RPMI7951 (cell line): Measurements from ENCODE around the gene MKRN2OS. TPM values are rescaled to one million over a fixed set of nuclear protein-coding genes. Genes with fewer than 3 reads are reported as not detected.
"Not testable (repeated sequence)": the region's sequence is repeated elsewhere in the genome, so short reads cannot be mapped to it uniquely, and the experiment has no call there.

Experiments used
- DNase-seq: peaks from one replicate; pipeline ENCODE4 v3.0.0-alpha.2; 2012; ENCODE audit warnings: low read depth
- total RNA-seq: library from RNA; depleted of rRNA; stranded (reverse); fragments of >200 nt; shearing (Covaris generic); gene quantifications from 2 replicates; pipeline ENCODE4 v1.2.3, GENCODE V29; 2014

The MKRN2OS gene
- total RNA-seq, 1 experiment from 2014 or later, result not detected

GRCh38 chr3:12561397-12561796 lies 16.1 kb upstream of the MKRN2OS start:
- DNase-seq, result no peak

- no peak for DNase-seq
Observed at GRCh38 chr3:12560505-12561190, 15.3 kb upstream of the MKRN2OS start.

GRCh38 chr3:12559520-12559919 lies 14.2 kb upstream of the MKRN2OS start:
- DNase-seq, result no peak

GRCh38 chr3:12558706-12559105 lies 13.4 kb upstream of the MKRN2OS start:
- no peak for DNase-seq

- DNase-seq, result peak; percentile 33
Observed at GRCh38 chr3:12557473-12558100, 12.3 kb upstream of the MKRN2OS start.

DNA sequence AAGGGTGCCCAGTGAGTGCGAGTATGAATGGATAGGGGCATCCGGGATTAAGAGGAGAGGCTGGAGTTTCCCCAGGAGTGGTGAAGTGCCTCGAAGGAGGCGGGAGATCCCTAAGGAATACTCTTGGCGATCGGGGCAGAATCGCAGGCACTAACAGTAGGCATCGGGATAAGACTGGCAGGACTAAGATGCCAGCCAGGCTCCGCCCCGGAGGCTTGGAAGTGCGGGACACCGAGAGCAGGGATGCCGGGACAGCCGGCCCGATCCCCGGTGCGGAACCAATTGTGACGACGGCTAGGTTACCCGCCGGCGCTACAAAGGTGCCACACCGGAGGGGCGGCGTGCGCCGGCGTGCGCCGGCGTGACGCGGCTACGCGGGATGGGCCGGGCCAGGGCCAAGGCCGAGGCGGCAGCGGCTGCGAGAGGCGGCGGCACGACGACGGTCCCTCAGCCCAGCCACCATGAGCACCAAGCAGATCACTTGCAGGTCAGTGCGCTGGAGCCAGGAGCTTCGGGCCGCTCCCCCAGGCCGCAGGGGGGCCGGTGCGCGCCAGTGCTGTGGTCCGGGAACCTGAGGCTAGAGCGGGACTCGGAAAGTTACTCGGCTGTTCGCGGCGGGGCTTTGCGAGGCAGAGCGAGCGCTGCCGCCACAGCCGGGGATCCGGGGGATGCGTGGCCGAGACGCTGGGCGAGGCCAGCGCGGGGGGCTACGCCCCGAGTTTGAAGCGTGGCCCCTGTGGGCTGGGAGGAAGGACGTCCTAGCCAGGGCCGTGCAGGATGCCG lies 11.6 kb upstream of the MKRN2OS start, which contains the start of gene MKRN2:
Gene MKRN2, plus strand, starts transcription at position 398 of the 783 bp plus-strand sequence. Its CDS starts 64 bp downstream, at position 462.
- DNase-seq, result peak; percentile 88

DNA sequence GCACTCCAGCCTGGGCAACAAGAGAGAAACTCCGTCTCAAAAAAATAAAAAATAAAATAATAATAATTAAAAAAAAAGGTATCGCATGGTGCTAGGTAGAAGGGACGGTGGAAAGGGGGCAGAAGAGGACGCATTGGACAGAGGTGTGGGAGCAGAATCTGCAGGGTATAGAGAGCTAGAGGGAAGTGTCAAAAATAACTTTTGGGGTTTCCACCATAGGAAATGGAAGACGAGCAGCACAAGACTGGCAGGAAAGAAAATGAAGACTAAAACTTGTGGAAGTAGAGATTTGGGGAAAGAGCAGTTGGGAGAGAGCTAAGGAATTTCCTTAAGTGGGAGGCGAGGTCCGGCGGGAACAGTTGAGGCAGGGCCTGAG lies 11.0 kb upstream of the MKRN2OS start:
- no peak for DNase-seq

DNA sequence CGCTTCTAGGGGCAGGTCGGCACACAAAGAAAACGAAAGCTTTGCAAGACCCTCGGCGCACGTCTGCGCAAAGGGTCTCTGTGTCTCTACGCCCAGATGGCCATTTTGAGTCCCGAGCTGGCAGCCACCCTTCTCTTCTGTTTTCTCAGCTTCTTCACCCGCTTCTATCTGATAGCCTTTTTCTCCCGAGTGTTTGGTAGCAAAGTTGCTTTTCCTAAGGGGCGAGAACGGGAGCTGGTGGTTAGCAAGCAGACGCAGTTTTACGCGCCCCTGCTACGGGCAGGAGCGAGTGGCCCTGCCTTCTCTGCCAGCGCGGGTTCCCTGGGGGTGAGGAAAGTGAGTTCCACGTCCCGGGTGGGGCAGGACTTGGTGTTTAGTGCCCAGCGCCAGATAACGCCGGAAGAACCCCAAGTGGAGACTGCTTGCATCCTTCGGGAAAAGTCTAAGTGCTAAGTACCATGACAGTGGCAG lies 8.7 kb upstream of the MKRN2OS start:
- DNase-seq, result peak; percentile 38

GRCh38 chr3:12549971-12550760 lies 4.9 kb upstream of the MKRN2OS start:
- peak; percentile 36 for DNase-seq

GRCh38 chr3:12544652-12545472 lies 437 bp downstream of the MKRN2OS start:
- no peak for DNase-seq

DNA sequence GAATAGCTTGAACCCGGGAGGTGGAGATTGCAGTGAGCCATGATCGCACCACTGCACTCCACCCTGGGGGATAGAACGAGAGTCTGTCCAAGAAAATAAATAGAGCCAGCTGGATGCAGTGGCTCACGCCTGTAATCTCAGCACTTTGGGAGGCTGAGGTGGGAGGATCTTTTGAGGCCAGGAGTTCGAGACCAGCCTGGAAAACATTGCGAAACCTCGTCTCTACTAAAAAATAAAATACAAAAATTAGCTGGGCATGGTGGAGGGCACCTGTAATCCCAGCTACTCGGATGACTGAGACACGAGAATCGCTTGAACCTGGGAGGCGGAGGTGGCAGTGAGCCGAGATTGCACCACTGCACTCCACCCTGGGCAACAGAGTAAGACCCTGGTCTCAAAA lies 1.8 kb downstream of the MKRN2OS start:
- DNase-seq, result not testable (repeated sequence)

- no peak for DNase-seq
Observed at GRCh38 chr3:12541625-12542024, 3.7 kb downstream of the MKRN2OS start.

DNA sequence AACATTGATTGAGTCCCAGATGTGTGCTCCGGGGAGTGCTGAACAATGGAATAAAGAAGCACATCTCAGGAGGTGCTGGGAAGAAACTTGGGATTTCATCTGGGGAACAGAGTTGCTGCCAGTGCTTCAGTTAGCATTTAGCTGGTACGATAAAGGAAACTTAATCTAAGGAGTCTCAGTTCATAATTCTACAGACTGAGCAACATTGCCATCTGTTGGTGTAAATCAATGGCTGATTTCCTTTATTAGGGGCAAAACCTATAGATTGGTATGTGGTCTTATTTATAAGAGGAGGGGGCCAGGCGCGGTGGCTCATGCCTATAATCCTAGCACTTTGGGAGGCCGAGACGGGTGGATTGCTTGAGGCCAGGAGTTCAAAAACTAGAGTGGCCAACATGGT lies 8.9 kb downstream of the MKRN2OS start:
- no peak for DNase-seq

GRCh38 chr3:12532182-12532581 lies 13.1 kb downstream of the MKRN2OS start:
- DNase-seq, result no peak

GRCh38 chr3:12527757-12528143 lies 17.5 kb downstream of the MKRN2OS start:
- DNase-seq, result no peak

DNA sequence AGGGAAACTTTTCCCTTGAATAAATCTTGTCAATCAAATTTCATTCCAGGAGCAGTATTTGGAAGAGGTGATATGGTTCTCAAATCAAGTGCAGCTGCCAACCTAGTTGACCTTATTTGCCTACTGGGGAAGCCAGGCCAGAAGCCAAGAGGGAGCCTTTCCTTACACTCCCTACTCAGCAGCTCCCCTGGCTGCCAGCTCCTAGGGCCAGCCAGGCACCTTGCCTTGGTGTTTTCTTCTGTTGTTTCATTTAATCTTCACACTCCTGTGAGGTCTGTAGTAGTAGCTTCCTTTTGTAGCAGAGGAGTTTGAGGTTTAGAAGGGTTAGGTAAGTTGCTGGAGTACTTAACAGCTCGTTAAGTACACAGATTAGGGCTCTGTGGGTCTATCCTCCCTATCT lies 22.6 kb downstream of the MKRN2OS start:
- no peak for DNase-seq

DNA sequence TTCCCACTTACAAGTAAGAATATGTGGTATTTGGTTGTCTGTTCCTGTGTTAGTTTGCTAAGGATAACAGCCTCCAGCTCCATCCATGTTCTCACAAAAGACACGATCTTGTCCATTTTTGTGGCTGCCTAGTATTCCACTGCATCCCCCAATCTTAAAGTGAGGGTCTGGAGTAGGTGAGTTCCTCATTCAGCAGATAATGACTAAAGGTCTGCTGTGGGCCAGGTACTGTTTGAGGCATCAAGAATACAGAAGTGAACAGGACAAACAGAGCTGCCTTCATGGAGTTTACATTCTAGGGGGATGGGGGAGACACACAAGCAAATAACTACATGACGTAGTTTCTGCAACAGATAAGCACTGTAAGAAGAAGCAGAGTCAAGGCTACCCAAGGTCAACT lies 24.3 kb downstream of the MKRN2OS start:
- no peak for DNase-seq

GRCh38 chr3:12518261-12519028 lies 26.9 kb downstream of the MKRN2OS start:
- no peak for DNase-seq

DNA sequence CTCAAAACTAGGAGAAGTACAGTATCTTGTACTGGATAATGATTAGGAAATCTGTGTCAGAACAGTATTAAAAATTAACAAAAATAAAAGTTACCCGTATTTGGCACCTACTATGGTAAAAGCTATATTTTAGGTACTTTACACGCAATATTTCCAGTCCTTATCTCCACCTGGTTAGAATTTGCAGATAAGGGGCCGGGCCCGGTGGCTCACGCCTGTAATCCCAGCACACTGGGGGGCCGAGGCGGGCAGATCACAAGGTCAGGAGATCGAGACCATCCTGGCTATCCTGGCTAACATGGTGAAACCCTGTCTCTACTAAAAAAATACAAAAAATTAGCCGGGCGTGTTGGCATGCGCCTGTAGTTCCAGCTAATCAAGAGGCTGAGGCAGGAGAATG lies 28.4 kb downstream of the MKRN2OS start:
- DNase-seq, result no peak

DNA sequence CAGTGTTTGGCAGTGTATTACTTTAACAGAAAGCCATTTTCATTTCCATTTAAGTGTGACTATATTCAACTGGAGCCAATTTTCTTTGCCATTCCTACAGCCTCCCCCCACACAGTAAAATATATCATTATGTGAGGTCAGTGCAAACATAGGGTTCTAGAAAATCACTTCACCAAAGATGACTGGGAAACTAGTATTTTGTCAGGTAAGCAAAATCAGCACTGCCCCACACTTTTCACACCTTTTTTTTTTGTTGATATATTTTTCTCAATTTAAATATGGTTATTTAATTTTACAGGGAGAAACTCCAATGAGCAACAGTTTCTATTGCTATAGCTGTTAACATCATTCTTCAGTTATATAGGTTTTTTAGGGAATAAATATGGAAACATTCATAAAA lies 29.7 kb downstream of the MKRN2OS start:
- DNase-seq, result no peak
